UCSD-AML1 (cell line): ENCODE results near the gene NMBR.
"Not testable (repeated sequence)": the region's sequence is repeated elsewhere in the genome, so short reads cannot be mapped to it uniquely, and the experiment has no call there.

Source experiments
- DNase-seq: peaks from one replicate; lab custom pipeline; 2025; ENCODE audit not compliant: unreplicated experiment; lab: John Stamatoyannopoulos, UW

NMBR gene

DNA sequence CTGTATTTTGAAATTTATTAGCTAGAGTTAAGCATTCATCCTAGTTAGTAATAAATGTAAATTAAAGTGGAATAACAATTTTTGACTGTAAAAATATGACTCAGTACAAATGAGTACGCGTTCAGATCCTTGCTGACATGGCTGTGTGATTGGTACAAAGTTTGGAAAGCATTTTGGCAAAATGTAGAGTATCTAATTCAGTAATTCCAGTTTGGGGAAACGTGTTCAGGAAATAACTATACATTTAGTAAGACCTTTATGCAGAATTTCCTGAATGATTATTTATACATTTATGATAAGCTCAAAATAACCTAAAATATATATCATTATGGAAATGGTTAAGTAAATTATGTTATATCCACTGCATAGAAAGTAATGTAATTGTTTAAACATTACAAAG lies 8.2 kb upstream of the NMBR start:
- DNase-seq = no peak

- DNase-seq = no peak
These were observed 7.4 kb upstream of the NMBR start for GRCh38 chr6:142154336-142154735.

- no peak for DNase-seq
These were observed 6.3 kb upstream of the NMBR start for GRCh38 chr6:142153196-142153595.

DNA sequence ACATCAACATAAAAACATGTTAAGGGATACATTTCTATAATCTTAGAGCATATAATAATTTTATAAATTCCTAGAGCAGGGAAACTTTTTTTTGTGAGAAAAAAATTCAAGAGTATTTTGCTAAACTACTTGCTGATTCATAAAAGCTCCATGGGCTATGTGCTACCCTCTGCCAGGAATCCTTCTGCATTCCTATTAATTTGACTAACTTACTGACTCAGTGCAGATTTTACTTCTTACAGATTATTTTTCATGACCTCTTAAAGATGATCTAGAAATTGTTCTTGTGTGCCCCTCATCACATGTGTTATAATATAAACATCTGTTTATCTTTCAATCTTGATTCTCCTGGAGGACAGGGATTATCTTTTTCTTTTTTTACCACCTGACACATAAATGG lies 5.8 kb upstream of the NMBR start:
- DNase-seq = no peak

- DNase-seq = not testable (repeated sequence)
These were observed 5.4 kb downstream of the NMBR start for GRCh38 chr6:142141531-142141930.

DNA sequence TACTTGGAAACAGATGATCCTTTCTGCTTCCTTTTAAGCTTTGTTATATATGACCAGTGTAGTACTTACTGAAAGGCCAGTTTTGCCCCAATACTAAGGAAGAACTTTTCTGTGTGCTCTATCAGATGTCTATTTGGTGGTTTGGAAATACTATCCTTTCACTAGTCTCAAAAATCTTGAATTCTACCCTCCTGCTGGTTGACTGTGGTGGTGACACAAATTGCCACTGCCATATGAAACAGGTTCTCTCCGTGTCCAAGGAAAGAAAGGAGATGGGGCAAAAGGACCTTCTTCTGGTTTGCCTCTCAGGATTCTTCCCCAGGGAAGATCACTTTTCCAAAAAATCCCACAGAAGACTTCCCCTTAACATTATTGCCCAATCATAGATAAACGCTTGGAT lies 8.0 kb downstream of the NMBR start:
- DNase-seq = no peak

- no peak for DNase-seq
These were observed 14.3 kb downstream of the NMBR start, which contains the start of gene GJE1 for GRCh38 chr6:142132625-142133024. Gene GJE1, plus strand, starts transcription at chr6:142132925. Its CDS starts 234 bp downstream, at chr6:142133159.

- DNase-seq = no peak
These were observed 16.1 kb downstream of the NMBR start for GRCh38 chr6:142130814-142131213.

GRCh38 chr6:142121342-142121741 lies 25.6 kb downstream of the NMBR start:
- no peak for DNase-seq

DNA sequence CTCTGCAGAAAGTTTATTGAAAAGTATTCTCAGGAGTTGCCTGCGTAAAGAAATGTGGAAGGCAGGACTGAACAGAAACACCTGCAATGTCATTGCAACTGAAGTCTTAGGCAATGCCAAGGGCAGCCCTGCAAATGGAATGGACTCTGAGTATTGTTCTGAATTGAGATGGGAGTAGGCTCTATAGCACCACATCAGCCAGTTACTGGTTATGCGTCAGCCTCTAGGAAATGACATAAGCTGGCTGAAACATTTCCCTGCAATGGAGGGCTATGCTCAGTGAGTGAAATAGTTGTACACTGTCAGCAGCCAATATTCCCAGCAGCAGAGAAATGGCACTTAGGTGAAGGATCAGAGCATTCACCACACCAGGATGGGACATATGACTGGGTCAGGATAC lies 28.0 kb downstream of the NMBR start:
- DNase-seq = no peak

DNA sequence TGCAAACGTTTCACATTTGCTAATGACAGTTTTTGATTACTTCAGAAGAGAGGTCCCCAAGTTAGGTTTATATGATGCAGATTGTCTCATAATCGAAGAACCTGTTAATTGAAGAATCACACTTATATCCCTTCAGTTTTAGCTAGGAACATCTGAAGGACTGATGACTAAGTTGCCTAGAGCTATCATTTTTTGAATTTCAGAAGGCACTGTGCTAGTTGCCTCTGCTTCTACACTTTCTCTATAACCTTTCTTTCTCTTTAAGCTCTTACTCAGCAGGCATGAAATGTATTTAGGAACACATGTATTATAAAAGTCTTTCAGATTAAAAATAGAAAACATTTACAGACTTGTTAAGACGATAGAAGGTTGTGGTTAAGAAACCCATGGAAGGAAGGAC lies 28.6 kb downstream of the NMBR start:
- DNase-seq = no peak

DNA sequence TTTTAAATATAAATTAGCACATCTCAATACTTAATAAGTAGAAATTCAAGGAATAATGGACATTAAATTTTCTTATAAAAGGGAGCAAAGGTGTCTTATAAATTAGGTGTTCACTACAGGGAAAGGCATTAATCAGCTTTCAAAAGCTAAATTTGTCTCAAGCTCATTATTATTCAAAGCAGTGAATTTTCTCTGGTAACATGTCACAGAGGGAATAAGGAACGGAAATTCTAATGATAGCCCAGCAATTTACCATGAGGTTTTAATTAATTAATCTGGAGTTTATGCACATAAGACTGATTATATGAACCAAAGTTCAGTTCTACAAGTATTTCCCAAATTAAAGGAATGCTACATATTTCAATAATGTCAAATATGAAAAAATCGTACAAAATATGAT lies 29.6 kb downstream of the NMBR start:
- DNase-seq = no peak

DNA sequence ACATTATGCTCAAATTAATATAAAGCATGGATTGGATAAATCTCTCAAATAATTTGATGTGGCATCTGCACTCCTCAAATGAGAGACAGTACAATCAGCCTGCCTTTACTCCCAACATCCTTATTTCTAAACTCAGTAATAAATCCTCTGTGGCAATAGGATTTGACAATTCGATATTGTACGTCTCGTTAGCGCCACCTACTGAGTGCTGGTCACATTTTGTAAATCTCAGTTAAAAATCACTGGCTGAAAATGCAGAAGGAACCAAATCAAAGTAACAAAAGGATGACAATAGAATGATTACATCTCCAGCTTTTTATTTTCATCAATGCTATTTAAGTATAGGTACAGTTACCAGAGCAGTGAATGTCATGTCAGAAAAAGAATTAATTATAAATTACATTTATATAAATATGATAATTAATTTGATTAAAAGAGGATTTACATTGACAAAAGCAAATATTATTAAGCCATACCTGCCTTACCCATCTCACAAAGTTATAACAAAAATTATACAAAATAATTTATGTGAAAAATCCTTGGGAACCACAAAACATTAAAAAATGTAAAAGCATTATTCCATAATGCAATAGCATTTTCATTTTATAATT lies 34.4 kb downstream of the NMBR start:
- DNase-seq = peak; percentile 19

- DNase-seq = not testable (repeated sequence)
These were observed 36.1 kb downstream of the NMBR start for GRCh38 chr6:142110820-142111219.

DNA sequence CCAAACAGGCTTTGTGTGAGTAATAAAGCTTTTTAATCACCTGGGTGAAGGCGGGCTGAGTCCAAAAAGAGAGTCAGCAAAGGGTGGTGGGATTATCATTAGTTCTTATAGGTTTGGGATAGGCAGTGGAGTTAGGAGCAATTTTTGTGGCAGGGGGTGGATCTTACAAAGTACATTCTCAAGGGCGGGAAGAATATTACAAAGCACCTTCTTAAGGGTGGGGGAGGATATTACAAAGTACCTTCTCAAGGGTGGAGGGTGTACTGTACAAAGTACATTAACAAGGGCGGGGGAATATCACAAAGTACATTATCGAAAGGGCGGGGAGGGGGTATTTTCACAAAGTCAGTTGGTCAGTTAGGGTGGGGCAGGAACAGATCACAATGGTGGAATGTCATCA lies 42.1 kb downstream of the NMBR start:
- not testable (repeated sequence) for DNase-seq

DNA sequence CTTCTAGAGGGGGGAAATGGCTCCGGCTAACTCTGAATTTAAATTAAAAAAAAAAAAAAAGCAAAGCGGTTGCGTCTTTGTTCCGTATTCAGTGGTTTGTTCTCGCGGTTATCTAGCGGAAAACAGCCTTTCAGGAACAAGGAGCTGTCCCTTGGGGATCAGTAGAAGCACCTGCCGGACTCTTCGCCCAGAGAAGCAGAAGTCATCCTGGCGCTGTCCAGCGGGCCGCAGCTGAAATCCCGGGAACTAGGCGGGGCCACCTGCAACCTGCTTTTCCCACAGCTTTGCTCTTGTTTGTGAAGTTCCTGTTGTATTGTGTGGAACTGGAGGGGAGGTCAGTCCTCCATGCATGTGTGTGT lies 58.1 kb downstream of the NMBR start:
- no peak for DNase-seq

- no peak for DNase-seq
These were observed 58.7 kb downstream of the NMBR start for GRCh38 chr6:142087950-142088857.

DNA sequence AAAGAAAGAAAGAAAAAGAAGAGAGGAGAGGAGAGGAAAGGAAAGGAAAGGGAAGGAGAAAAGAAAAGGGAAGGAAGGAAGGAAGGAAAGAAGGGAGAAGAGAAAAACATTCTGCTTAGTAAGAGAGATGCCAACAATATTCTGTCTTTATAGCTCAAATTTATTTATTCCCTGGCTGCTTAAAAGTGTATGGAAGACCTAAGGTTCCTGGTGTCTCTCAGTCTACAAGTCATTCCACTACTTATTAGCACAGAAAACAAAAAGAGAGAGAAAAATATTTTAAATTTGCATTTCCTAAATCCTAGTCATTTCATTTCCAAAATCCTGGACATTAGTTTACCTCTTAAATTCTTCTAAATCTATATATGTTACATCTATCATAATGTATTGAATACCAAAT lies 67.8 kb downstream of the NMBR start:
- DNase-seq = no peak

- no peak for DNase-seq
These were observed 71.3 kb downstream of the NMBR start for GRCh38 chr6:142075516-142076101.

- DNase-seq = no peak
These were observed 72.4 kb downstream of the NMBR start for GRCh38 chr6:142074516-142074915.

DNA sequence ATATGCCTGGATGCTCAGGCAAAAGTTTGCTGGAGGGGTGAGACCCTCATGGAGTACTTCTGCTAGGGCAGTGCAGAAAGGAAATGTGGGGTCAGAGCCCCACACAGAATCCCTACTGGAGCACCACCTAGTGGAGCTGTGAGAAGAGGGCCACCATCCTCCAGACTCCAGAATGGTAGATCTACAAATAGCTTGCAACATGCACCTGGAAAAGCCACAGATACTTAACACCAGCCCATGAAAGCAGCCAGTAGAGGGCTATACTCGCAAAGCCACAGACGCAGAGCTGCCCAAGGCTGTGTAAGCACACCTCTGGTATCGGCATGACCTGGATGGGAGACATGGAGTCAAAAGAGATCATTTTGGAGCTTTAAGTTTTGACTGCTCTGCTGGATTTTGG lies 74.9 kb downstream of the NMBR start:
- no peak for DNase-seq

DNA sequence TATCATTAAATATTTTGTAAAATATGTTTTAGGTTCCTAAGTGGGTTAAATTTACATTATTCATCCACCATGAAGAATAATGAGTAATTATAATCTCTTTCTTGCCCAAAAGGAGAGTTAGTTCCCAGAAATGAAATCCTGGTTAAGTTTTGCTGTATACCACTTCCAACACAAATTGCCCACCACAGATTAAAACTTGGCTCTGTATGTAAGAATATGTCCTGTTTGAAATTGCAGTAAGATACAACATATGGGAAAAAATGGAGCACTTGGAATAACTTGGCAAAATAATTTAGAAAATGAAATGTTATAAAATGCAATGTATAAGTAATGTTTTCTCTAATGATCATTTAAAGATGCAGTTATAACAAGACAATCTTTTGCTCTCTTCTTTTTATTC lies 78.5 kb downstream of the NMBR start:
- no peak for DNase-seq
